GM03348 (cell line): Measurements from ENCODE around the gene STARD3.

ENCODE experiments used
- DNase-seq: peaks from one replicate; pipeline ENCODE4 v3.0.0; 2012; ENCODE audit warnings: low spot score

Gene STARD3

GRCh38 chr17:39621523-39622379, 15.2 kb upstream of the STARD3 start:
- peak; percentile 92 for DNase-seq

GRCh38 chr17:39622380-39623006, 14.5 kb upstream of the STARD3 start:
- DNase-seq, result no peak

- peak; percentile 90 for DNase-seq
Observed at GRCh38 chr17:39623356-39623950, 13.5 kb upstream of the STARD3 start.

- DNase-seq, result no peak
Observed at GRCh38 chr17:39624313-39624712, 12.6 kb upstream of the STARD3 start.

- DNase-seq, result no peak
Observed at GRCh38 chr17:39625198-39625785, 11.7 kb upstream of the STARD3 start.

- no peak for DNase-seq
Observed at GRCh38 chr17:39626171-39627046, 10.5 kb upstream of the STARD3 start, which contains the start of gene PPP1R1B. PPP1R1B (plus strand) TSS chr17:39626952; CDS start chr17:39627393, 441 bp downstream.

GRCh38 chr17:39627047-39627711, 9.8 kb upstream of the STARD3 start:
- DNase-seq, result no peak

GRCh38 chr17:39627712-39628516, 9.0 kb upstream of the STARD3 start:
- DNase-seq, result no peak

GRCh38 chr17:39628655-39629493, 8.1 kb upstream of the STARD3 start:
- DNase-seq, result no peak

GRCh38 chr17:39629494-39629880, 7.5 kb upstream of the STARD3 start:
- DNase-seq, result no peak

GRCh38 chr17:39629898-39630297, 7.0 kb upstream of the STARD3 start:
- DNase-seq, result no peak

GRCh38 chr17:39631403-39631802, 5.5 kb upstream of the STARD3 start:
- no peak for DNase-seq

- DNase-seq, result no peak
Observed at GRCh38 chr17:39632153-39632941, 4.6 kb upstream of the STARD3 start.

GRCh38 chr17:39633570-39634183, 3.3 kb upstream of the STARD3 start:
- no peak for DNase-seq

GRCh38 chr17:39634384-39634871, 2.5 kb upstream of the STARD3 start:
- DNase-seq, result peak; percentile 80

GRCh38 chr17:39635614-39636176, 1.2 kb upstream of the STARD3 start:
- no peak for DNase-seq

- no peak for DNase-seq
Observed at GRCh38 chr17:39636587-39636926, 387 bp upstream of the STARD3 start.

GRCh38 chr17:39638317-39638716, 1.4 kb downstream of the STARD3 start:
- no peak for DNase-seq
